Measurements from ENCODE around the gene GSTK1. TPM values are rescaled to one million over a fixed set of nuclear protein-coding genes. Genes with fewer than 3 reads are reported as not detected.

GSTK1 gene
- total RNA-seq, 1 donor from 2014 or later, result 291 TPM

- intact Hi-C loops (cut with micrococcal nuclease), result no loop called here
- Histone ChIP-seq H3K27ac (replicated peaks) (no peak overlapping the region), H3K9me3 (replicated peaks) (peaks cover 12% of the 10 kb centered on the region), H3K27me3 (ENCODE audit: low read depth) (no peaks in the 10 kb centered on the region), H3K4me3 (no peak overlapping the region), H3K4me1 (no peaks in the 10 kb centered on the region), H3K36me3 (no peaks in the 10 kb centered on the region)
- no peak for TF ChIP-seq CTCF (IDR thresholded peaks at IDR 0.05; ENCODE audit: borderline replicate concordance)
- DNase-seq, result no peak
Measured at GRCh38 chr7:143250822-143251221, 12.4 kb upstream of the GSTK1 start.

GRCh38 chr7:143252006-143252405 is 11.2 kb upstream of the GSTK1 start:
- intact Hi-C loops (cut with micrococcal nuclease), result no loop called here
- Histone ChIP-seq H3K36me3 (no peaks in the 10 kb centered on the region), H3K4me3 (no peak overlapping the region), H3K27ac (replicated peaks) (no peak overlapping the region), H3K9me3 (replicated peaks) (peaks cover 12% of the 10 kb centered on the region), H3K27me3 (ENCODE audit: low read depth) (no peaks in the 10 kb centered on the region), H3K4me1 (no peaks in the 10 kb centered on the region)
- TF ChIP-seq CTCF (IDR thresholded peaks at IDR 0.05; ENCODE audit: borderline replicate concordance), result no peak
- DNase-seq, result no peak

- Histone ChIP-seq H3K36me3 (no peaks in the 10 kb centered on the region), H3K4me3 (no peak overlapping the region), H3K27ac (replicated peaks) (no peak overlapping the region), H3K27me3 (ENCODE audit: low read depth) (no peaks in the 10 kb centered on the region), H3K4me1 (peaks cover 6% of the 10 kb centered on the region), H3K9me3 (replicated peaks) (no peaks in the 10 kb centered on the region)
- TF ChIP-seq CTCF (IDR thresholded peaks at IDR 0.05; ENCODE audit: borderline replicate concordance), result no peak
- DNase-seq, result no peak
- intact Hi-C loops (cut with micrococcal nuclease), result no loop called here
Measured at GRCh38 chr7:143255564-143255963, 7.7 kb upstream of the GSTK1 start.

GRCh38 chr7:143256325-143256724 is 6.9 kb upstream of the GSTK1 start:
- Histone ChIP-seq H3K9me3 (replicated peaks) (no peaks in the 10 kb centered on the region), H3K27ac (replicated peaks) (no peak overlapping the region), H3K27me3 (ENCODE audit: low read depth) (no peaks in the 10 kb centered on the region), H3K36me3 (no peaks in the 10 kb centered on the region), H3K4me3 (no peak overlapping the region), H3K4me1 (peaks cover 6% of the 10 kb centered on the region)
- no peak for DNase-seq
- TF ChIP-seq CTCF (IDR thresholded peaks at IDR 0.05; ENCODE audit: borderline replicate concordance), result no peak
- intact Hi-C loops (cut with micrococcal nuclease), result no loop called here

- no peak overlapping the region for H3K27ac ChIP-seq (replicated peaks)
- no peaks in the 10 kb centered on the region for H3K36me3 ChIP-seq
- H3K4me1 ChIP-seq, result peaks cover 6% of the 10 kb centered on the region
- no peak overlapping the region for H3K4me3 ChIP-seq
- intact Hi-C loops (cut with micrococcal nuclease), result no loop called here
- DNase-seq, result no peak
- TF ChIP-seq CTCF (IDR thresholded peaks at IDR 0.05; ENCODE audit: borderline replicate concordance), result no peak
- H3K27me3 ChIP-seq (ENCODE audit: low read depth), result no peaks in the 10 kb centered on the region
- no peaks in the 10 kb centered on the region for H3K9me3 ChIP-seq (replicated peaks)
Measured at GRCh38 chr7:143256932-143257331, 6.3 kb upstream of the GSTK1 start.

GRCh38 chr7:143257501-143257900 is 5.7 kb upstream of the GSTK1 start:
- no peak for DNase-seq
- H3K4me3 ChIP-seq, result no peak overlapping the region
- H3K27me3 ChIP-seq (ENCODE audit: low read depth), result no peaks in the 10 kb centered on the region
- H3K9me3 ChIP-seq (replicated peaks), result no peaks in the 10 kb centered on the region
- no peak overlapping the region for H3K27ac ChIP-seq (replicated peaks)
- no peaks in the 10 kb centered on the region for H3K36me3 ChIP-seq
- intact Hi-C loops (cut with micrococcal nuclease), result no loop called here
- no peak for TF ChIP-seq CTCF (IDR thresholded peaks at IDR 0.05; ENCODE audit: borderline replicate concordance)
- peaks cover 6% of the 10 kb centered on the region for H3K4me1 ChIP-seq

All from left ventricle myocardium inferior (tissue), 1 donor.